ENCODE data around the gene MPC2.
A peak's percentile ranks its signal among the peaks of the same experiment; 100 is the strongest.

The MPC2 gene

DNA sequence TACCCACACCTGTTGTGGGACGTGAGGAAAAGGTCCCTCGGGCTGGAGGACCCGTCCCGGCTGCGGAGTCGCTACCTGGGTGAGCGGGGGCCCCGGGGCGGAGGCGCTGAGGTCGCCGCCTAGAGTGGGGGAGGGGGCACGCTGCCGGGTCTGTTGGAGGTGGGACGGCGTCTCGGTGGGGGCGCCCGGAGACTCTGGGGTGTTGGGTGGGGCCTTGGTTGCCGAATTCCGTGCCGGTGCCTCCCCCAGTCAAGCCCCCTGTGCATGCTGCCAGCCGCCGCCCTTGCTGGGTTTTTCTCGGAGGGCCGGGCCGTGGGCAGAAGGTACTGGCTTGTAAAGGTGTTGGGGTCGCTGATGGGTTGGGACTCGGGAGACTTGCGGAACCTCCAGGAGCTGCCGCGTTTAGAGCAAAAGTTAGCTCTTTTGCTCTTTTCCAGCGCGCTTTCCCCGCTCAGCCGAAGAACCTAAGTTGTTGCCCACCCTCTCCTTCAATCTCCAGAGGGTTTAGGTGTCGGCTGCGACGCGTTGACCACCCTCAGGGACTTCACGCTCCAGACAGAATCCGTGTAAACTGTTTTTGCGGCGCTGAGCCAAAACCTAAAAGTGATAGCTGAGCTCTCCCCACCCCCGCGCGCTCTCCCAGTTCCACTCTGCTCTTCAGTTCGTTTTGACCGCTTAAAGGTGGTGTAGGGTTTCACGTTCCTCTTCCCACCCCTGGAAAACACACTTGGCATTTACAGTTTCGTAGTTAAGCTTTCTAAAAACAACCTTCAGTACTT is at the start of gene MPC2:
MPC2 (minus strand) TSS at position 143 of the 779 bp plus-strand sequence. CDS start 1,231 bp downstream, outside the sequence.
- peak; percentile 78 for DNase-seq

DNA sequence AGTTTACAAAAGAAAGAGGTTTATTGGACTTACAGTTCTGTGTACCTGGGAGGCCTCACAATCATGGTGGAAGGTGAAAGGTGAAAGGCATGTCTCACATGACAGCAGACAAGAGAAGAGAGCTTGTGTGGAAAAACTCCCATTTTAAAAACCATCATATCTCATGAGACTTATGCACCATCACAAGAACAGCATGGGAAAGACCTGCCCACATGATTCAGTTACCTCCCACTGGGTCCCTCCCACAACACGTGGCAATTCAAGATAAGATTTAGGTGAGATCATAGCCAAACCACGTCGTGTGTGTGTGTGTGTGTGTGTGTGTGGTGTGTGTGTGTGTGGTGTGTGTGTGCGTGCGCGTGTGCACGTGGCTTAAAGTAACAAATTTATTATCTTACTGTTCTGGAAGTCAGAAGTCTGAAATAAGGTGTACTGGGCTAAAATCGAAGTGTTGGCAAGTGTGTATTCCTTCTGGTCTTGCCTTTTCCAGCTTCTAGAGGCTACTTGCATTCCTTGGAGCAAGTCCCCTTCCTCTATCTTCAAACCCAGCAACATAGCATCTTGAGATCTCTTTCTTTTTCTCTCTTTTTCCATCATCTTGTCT is 48.1 kb upstream of the MPC2 start:
- no peak for DNase-seq

DNA sequence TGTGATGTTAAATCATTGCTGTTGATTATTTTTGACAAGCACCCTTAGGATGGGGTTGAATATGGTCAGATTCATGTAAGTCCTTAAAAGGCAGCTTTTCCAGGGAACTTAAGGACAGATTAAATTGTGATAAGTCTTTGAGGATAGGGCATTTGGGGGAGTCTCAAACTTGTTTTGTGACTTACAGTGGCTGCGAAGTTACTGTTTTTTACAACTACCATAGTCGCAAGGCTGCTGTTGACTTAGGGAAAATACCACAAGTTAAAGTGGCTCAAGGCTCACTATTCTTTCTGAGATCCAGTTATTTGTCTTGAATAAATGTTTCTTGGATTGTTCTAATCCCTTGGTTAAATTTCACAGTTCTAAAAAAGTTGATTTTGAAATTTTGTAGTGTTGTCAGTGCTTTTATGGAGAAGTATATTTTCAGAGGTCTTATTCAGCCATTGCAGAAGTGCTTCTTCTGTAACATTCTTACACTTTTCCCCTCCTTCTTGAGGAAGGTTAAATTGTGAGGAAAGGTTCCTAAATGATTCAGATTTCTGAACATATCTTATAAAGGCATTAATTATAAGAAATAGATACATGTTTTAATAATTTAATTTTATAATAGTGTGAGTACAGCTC is 47.0 kb upstream of the MPC2 start:
- DNase-seq, result no peak

DNA sequence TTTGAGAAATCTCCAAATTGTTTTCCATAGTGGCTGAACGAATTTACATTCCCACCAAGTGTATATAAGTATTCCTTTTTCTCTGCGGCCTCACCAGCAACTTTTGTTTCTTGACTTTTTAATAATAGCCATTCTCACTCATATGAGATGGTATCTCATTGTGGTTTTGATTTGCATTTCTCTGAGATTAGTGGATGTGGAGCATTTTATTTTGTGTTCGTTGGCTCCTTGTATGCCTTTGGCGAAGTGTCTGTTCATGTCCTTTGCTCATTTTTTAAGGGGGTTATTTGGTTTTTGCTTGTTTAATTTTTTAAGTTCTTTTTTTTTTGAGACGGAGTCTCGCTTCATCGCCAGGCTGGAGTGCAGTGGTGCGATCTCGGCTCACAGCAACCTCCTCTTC is 45.1 kb upstream of the MPC2 start:
- DNase-seq, result no peak

DNA sequence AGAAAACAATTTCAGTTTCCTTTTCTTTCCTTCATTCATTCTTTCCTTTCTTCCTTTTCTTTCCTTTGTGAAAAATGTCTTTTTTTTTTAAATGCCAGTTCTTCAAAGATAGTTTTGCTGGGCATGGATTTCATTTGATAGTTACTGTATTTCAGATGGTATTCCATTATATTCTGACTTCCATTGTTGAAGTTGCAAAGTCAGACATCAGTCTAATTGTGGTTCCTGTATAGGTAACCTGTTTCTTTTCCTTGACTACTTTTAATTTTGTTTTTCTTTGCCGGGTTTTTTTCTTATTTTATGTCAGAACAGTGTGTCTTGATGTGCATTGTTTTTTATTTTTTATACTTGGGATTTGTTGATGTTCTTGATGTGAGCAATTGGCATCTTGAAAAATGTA is 40.4 kb upstream of the MPC2 start:
- DNase-seq, result no peak

DNA sequence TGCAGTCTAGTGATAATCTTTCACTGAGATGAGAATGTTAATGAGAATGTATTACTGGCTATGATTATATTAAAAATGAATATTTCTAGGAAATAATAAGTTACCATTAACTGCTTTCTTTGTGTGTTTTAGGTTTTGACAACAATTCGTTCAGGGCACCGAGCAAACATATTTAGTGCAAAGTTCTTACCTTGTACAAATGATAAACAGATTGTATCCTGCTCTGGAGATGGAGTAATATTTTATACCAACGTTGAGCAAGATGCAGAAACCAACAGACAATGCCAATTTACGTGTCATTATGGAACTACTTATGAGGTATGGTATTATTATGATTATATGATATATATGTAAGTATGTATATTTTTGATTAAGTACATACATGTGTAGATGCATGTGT is 37.8 kb upstream of the MPC2 start:
- DNase-seq, result no peak

DNA sequence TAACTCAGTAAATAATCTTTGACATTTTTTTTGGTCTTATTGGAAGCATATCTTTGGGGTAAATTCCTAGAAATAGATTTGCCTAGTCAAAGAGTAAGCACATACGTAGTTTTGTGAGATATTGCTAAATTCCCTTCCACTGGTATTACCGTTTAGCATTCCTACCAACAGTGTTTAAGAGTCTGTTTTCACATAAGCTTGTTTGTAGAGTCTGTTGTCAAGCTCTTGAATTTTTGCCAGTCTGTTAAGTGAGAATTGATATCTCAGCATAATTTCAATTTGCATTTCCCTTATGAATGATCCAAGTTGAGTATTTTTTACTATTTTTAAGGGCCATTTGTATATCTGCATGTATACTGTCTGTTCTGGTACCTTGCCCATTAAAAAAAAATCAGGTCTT is 37.0 kb upstream of the MPC2 start:
- no peak for DNase-seq

DNA sequence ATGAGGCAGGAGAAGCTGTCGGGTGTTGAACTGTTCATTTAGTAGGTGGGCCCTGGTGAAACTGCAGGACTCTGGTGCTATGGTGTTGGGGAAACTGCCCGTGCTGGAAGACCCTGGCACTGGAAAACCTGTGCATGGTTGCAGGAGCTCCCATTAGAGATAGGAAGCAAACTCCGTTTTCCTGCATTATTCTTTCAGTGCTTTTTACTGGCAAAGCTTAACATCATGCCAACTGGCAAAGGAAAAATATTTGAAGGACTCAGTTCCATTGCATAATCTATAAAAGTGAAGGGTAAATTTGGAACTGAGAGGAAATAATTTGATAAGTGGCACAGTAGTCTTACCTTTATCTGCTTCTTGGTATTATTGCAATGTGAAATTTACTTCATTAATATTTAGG is 31.7 kb upstream of the MPC2 start:
- no peak for DNase-seq

DNA sequence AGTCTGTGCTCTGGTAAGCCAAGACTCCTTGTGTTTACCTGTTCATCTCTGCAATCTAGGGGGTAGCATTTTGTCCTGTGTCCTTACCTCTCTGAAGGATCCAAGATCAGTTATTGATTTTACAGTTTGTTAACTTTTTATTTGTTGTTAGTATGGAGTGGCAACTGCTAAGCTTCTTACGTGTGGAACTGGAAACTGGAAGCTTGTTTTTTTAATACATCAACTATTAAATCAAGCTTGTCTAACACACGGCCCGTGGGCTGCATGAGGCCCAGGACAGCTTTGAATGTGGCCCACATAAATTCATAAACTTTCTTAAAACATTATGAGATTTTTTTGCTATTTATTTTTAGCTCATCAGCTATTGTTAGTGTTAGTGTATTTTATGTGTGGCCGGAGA is 29.2 kb upstream of the MPC2 start:
- DNase-seq, result no peak

DNA sequence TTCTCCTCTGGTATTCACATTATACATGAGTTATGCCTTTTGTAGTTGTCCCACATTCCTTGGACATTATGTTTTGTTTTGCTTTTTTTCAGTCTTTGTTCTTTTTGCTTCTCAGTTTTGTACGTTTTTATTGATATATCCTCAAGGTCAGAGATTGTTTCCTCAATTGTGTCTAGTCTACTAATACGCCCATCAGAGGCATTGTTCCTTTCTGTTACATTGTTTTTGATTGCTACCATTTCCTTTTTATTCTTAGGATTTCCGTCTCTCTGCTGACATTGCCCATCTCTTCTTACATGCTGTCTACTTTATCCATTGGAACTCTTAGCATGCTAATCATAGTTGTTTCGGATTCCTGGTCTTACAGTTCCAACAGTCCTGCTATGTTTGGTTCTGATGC is 27.8 kb upstream of the MPC2 start:
- no peak for DNase-seq

DNA sequence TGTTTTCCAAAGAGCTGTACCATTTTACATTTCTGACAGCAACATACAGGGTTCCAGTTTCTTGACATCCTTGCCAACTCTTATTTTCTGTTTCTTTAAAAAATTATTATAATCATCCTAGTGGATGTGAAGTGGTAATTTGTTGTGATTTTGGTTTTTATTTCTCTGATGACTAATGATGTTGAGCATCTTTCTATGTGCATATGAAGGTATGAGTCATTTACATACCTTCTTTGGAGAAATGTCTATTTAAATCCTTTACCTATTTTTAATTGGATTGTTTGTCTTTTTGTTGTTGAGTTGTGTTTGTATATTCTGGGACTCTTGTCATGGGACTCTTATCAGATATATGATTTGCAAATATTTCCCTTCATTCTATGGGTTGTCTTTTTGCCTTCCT is 20.8 kb upstream of the MPC2 start:
- no peak for DNase-seq

DNA sequence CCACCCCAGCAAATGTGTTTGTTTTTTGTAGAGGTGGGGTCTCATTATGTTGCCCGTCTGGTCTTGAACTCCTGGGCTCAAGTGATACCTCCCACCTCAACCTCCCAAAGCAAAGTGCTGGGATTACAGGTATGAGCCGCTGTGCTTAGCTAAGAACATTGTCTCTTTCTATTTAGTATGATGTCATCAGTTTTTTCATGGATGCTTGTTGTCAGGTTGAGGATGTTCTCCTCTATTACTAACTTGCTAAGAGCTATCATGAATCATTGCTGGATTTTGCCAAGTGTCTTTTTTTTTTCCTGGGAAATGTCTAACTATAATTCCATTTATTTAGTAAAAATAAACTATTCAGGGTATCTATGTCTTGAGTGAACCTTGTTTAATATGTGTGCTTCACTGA is 19.0 kb upstream of the MPC2 start:
- no peak for DNase-seq

DNA sequence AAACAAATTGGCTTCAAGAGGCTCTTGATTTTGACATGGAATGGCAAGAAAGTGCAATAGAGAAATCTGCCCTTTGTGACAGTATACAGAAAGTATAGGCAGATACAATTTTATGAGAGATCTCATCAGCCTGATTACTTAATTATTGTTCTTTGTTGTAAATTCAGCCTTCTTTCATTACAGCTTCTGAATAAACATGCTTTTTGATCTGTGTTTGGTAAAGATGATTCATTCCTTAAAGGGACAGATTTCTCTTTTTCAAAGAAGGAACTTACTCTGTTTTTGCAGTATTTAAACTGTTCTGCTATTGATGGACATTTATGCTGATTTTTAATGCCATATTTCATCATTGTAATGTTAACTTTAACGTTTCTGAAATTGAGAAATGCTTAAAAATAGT is 13.7 kb upstream of the MPC2 start:
- DNase-seq, result no peak

DNA sequence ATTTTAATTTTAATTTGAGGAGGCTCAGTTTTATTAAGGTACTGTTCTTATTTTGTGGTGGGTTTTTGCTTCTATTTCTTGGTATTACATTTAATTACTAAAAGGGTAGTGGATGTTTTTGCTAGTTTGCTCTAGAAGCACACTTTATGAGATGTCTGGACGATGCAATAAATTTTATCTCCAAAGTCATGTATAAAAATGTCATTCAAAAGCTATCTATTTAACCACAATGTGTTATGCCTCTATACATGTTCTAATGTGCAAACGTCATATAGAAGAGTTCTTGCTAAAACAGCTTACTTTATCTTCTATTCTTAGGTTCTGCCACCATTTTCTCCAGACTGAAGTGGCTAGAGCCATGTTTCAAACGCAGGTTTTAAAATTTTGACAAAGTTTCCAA is 12.9 kb upstream of the MPC2 start:
- no peak for DNase-seq

DNA sequence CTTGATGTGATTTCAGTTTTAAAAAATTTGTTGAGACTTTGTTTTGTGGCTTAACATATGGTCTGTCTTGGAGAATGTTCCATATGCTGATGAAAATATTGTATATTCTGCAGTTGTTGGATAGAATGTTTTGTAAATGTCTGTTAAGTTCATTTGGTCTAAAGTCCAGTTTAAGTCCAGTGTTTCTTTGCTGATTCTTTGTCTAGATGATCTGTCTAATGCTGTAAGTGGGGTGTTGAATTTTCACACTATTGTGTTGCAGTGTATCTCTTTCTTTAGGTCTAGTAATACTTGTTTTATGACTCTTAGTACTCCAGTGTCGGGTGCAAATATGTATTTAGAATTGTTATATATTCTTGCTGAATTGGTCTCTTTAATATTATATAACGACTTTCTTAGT is 10.9 kb upstream of the MPC2 start:
- DNase-seq, result no peak

DNA sequence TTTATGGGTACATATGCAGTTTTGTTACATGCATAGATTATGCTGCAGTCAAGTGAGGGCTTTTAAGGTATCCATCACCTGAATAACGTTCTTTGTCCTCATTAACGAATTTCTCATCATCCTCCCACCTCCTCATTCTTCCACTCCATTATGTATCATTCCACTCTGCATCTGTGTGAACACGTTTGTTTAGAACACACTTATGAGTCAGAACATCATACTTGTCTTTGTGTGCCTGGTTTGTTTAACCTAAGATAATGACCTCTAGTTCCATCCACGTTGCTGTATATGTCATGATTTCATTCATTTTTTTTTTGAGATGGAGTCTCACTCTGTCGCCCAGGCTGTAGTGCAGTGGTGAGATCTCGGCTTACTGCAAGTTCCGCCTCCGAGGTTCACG is 6.7 kb upstream of the MPC2 start:
- no peak for DNase-seq

DNA sequence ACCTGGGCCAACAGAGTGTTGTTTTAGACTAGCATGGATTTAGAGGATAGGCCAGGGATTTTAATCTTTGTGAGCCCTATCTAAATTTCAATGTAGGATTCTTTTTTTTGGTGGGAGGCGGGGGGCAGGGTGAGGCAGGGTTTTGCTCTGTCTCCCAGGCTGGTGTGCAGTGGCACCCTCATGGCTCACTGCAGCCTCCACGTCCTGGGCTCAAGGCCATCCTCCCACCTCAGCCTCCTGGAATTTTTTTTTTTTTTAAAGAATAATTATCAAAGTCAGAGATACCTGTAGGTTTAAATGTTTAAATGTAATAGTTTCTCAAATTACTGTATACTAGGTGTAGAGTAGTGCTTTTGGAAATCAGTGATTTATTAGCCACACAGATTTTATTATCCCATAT is 3.4 kb upstream of the MPC2 start:
- DNase-seq, result no peak

DNA sequence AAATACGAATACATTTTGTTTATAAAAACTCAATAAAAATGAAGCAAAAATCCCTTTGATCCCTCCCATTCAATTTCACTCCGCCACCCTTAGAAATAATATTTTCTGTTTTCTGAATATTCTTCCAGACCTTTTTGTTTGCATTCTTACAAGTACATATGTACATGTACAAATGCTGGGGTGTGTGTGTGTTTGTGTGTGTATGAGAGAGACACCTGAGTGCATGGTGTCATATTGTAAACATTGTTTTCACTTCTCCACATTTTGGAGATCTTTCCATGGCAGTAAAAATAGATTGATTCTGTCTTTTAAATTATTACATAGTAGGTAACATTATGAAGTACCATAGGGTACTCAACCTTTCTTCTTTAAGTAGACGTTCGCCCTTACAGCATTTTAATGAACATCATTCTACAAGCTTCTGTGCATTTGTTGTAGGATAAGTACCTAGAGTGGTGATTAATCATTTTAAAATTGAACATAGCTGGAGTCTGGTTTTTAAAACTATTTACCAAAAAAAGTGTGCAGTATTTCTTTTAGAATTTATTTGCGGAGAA is 1.3 kb upstream of the MPC2 start:
- no peak for DNase-seq

DNA sequence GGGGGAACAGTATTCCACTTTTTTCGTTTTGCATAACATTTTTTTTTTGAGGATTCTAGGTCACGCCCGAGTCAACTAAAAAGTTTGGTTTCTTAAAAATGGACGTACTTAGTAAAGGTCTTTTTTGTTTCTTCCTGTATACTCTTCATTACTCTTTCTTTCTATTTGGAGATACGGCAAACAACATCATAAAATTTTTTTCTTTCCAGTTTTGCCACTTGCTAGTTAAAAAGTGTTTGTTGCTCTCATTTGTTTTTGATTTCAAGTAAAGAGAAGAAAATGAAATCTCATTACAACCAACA is 788 bp upstream of the MPC2 start:
- DNase-seq, result no peak

DNA sequence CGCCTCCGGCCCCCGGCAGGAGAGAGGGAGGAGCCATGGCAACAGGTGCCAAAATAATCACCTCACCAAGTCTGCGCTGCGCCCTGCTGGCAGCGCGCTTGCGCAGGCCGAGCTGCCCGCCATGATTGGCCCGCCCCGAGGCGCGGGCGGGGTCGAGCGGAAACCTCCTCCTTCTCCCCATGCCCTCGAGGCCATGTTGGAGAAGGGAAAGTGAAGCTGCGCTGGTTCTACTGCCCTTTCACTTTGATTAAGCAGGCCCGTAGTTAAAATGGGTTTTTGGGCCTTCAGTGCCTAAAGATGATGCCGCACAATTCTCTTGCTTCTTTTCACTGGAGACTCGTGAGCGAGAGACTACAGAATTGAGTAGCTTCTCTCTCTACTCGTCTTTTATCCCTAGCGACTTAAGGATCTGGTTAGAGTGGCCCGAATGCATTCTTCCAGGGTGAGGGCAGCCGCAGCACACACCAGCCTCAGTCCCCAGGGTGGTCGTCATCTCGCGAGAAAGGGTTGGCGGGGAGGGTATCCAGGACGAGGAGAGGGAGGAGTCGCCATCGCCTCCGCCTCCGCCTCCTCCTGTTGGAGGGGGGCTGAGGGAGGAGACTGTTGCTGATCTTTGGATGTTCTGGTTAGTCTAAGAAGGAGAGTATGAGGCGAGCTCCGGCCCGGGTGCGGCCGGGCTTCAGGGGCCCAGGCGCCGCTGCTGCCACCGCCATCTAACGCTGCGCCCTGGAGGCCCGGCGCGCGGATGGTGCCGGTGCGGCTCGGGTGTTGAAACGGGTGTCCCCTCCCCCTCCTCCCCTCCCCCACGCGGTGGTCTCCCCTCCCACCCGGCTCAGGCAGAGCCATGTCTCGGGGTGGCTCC is 573 bp downstream of the MPC2 start, which contains the start of gene DCAF6:
DCAF6 (plus strand) TSS at position 616 of the 862 bp plus-strand sequence; CDS start at position 845, 229 bp downstream.
- DNase-seq, result peak; percentile 99

DNA sequence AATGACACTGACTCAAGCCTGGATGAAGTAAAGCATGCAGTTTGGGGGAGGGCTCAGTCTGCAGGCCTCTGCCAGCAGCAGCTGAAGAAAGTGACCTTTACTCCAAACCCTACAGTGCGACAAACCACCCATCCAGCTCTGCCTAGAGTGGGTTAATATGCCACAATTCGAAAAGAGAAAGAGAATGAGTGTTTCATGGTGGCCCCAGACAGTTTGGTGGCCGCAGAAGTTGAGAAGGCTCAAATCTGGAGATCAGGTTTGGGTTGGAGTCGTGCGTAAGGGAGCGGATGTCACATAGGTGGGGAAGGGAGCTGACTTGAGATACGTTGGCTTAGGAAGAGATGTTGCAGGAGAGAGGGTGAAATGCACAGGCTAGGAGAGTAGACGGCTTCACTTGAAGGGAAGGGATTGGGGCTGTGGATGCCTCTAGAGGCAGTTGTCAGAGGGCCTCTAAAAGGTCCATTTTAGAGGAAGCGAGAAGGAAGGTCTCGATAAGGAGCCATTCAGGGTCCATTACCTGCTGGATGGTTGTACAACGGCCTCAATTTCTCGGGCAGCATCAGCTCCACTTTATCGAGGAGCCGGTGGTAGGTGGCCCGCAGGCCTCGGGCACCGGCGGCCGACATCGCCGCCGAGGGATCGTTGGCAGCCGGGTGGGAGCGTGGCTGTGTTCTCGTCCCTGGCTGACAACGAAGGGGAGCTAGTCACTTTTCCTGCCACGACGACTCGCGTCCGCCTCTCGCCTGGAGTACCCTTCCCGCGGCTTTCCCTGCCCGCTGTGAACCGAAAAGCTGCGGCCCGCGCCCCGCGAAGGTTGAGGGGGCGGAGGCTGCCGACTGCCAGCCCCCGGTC is 1.4 kb downstream of the MPC2 start:
- peak; percentile 81 for DNase-seq
